Uterus (tissue), 2 donors: ENCODE measurements around the gene METTL2B.
"Not testable (repeated sequence)": the region's sequence is repeated elsewhere in the genome, so short reads cannot be mapped to it uniquely, and the experiment has no call there.

Experiments
- POLR2A ChIP-seq, 2 donors: fragments of 450-650 bp; IDR thresholded peaks; one replicate each; pipeline ENCODE4 v1.6.1; 2016; ENCODE audit warnings: antibody characterized with exemption in 2 of 2, mild to moderate bottlenecking in 1 of 2, moderate library complexity in 1 of 2
- TF ChIP-seq, protein P1 (sequence below), 4 experiments: fragments of 200-600 bp in 2 of 4; fragments of 450-650 bp in 2 of 4; sonication (generic) in 2 of 4; IDR thresholded peaks; one replicate each; pipeline ENCODE4 v1.5.1; 2016 to 2019; ENCODE audit warnings: antibody characterized with exemption in 4 of 4, mild to moderate bottlenecking in 2 of 4, moderate library complexity in 1 of 4

DNA sequence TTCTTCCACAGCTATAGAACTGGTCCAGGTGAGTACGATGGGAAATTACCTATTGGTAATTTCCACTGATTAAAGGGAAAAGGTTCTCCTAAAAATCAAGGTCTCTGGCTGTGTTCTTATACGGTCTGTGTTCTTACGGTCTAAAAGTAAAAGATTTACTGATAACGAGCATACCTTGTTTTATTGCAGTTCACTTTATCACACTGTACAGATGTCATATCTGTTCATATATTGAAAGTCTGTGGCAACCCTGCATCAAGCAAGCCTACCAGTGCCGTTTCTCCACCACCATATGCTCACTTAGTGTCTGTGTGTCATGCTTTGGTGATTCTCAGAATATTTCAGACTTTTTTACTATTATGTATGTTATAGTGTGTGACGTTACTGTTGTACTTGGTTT is 11.6 kb downstream of the METTL2B start:
- TF ChIP-seq, protein P1, sequence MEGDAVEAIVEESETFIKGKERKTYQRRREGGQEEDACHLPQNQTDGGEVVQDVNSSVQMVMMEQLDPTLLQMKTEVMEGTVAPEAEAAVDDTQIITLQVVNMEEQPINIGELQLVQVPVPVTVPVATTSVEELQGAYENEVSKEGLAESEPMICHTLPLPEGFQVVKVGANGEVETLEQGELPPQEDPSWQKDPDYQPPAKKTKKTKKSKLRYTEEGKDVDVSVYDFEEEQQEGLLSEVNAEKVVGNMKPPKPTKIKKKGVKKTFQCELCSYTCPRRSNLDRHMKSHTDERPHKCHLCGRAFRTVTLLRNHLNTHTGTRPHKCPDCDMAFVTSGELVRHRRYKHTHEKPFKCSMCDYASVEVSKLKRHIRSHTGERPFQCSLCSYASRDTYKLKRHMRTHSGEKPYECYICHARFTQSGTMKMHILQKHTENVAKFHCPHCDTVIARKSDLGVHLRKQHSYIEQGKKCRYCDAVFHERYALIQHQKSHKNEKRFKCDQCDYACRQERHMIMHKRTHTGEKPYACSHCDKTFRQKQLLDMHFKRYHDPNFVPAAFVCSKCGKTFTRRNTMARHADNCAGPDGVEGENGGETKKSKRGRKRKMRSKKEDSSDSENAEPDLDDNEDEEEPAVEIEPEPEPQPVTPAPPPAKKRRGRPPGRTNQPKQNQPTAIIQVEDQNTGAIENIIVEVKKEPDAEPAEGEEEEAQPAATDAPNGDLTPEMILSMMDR (IDR thresholded peaks at IDR 0.05): not testable (repeated sequence)
- TF ChIP-seq POLR2A (IDR thresholded peaks at IDR 0.05): not testable (repeated sequence)
